ENCODE results near the gene SPEF2.

The SPEF2 gene

DNA sequence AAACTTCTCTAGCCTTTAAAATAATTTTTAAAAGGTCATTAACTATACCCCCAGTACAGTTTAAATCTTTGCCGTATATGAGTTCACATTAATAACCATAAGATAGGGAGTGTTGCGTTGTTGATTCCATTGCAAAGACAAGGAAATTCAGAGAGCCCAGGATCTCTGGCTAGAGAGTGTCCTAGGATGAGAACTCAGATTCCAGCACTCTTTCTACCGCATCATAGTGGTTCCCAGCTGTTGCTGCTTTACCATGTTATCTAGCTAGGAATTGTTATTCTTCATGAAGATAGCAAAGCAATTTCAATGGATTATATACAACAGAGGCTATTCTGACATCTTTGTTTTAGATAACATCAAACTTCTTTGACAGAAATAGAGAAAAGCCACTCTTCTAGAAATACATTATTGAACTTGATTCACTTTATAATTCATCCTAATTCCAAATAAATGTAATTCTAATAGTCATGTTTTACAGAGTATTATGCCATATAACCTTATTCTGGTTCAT, 160.7 kb downstream of the SPEF2 start:
- Histone ChIP-seq H3K27me3 (ENCODE audit: insufficient read depth, low read depth, severe bottlenecking) (peaks cover 80% of the 10 kb centered on the region), H3K9me3 (ENCODE audit: severe bottlenecking) (no peaks in the 10 kb centered on the region), H3K4me3 (ENCODE audit: low read depth, low read length) (no peak overlapping the region), H3K27ac (no peak overlapping the region), H3K36me3 (no peaks in the 10 kb centered on the region)
- DNase-seq, result no peak
- no peak for TF ChIP-seq CTCF (IDR thresholded peaks at IDR 0.05; ENCODE audit: low read depth, low read length)

DNA sequence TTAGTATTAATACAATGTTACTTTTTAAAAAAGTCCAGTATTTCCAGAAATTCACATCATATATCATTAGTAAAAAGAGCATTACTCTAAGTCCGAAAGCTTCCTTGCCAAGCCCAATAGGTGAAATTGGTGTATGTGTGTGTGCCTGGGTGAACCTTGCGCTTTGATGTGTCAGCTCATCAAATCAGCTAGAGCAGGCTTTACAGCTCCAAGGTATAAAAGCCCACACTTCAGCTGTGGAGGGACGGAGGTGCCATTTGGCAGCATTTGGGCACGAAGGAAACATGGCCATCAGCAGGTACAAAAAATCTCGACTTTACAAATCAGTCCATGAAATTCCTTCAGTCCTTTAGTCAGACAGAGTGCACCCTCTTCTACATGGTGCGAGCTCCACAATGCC, 162.6 kb downstream of the SPEF2 start:
- TF ChIP-seq CTCF (IDR thresholded peaks at IDR 0.05; ENCODE audit: low read depth, low read length), result no peak
- H3K27ac ChIP-seq, result no peak overlapping the region
- no peak overlapping the region for H3K4me3 ChIP-seq (ENCODE audit: low read depth, low read length)

GRCh38 chr5:35781181-35781790, 163.6 kb downstream of the SPEF2 start:
- H3K36me3 ChIP-seq, result no peaks in the 10 kb centered on the region
- no peak for TF ChIP-seq CTCF (IDR thresholded peaks at IDR 0.05; ENCODE audit: low read depth, low read length)
- H3K4me3 ChIP-seq (ENCODE audit: low read depth, low read length), result no peak overlapping the region
- DNase-seq, result no peak
- H3K9me3 ChIP-seq (ENCODE audit: severe bottlenecking), result no peaks in the 10 kb centered on the region
- no peak overlapping the region for H3K27ac ChIP-seq
- H3K27me3 ChIP-seq (ENCODE audit: insufficient read depth, low read depth, severe bottlenecking), result peaks cover 81% of the 10 kb centered on the region

More for the DNA sequence above, 162.6 kb downstream of the SPEF2 start:
- Histone ChIP-seq H3K36me3 (no peaks in the 10 kb centered on the region), H3K9me3 (ENCODE audit: severe bottlenecking) (no peaks in the 10 kb centered on the region), H3K27me3 (ENCODE audit: insufficient read depth, low read depth, severe bottlenecking) (peaks cover 79% of the 10 kb centered on the region)
- no peak for DNase-seq

DNA sequence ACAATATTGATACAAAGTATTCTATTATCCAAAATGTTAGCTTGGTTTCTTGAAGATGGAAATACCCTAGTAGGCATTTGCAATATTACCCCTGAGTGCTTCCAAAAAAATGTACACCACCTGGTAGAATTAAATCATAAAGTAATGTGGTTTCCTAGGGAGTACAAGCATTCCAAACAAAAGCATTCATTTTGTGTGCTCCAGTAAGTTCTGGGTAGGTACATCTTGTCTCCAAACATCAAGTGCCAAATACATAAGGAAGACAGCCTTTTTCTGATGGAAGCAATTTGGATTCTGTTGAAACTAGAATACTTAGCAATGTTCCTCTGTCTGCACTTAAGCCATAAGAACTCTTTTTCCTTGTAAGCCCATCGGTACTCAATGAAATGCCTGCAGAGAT, 165.9 kb downstream of the SPEF2 start:
- Histone ChIP-seq H3K9me3 (ENCODE audit: severe bottlenecking) (no peaks in the 10 kb centered on the region), H3K4me3 (ENCODE audit: low read depth, low read length) (no peak overlapping the region), H3K27me3 (ENCODE audit: insufficient read depth, low read depth, severe bottlenecking) (peaks cover 92% of the 10 kb centered on the region), H3K36me3 (no peaks in the 10 kb centered on the region), H3K27ac (no peak overlapping the region)
- TF ChIP-seq CTCF (IDR thresholded peaks at IDR 0.05; ENCODE audit: low read depth, low read length), result no peak
- DNase-seq, result no peak

DNA sequence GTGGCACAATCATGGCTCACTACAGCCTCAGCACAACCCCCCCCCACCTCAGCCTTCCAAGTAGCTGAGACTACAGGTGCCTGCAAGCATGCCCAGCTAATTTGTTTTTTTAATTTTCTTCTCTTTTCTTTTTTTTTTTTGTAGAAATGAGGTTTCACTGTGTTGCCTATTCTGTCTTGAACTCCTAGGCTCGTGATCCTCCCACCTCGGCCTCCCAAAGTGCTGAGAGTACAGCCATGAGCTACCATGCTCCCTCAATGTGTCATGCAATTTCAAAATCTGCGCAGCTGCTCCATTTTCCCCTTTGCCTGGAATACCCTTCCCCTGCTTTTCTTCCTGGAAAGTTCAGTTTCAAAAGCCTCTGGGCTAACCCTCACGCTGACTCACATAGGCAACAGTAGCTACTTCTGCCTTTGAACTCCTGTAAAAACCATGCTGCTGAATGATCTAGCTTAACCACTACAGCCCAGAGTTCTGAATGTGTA, 168.0 kb downstream of the SPEF2 start:
- DNase-seq, result no peak
- H3K27ac ChIP-seq, result no peak overlapping the region
- H3K4me3 ChIP-seq (ENCODE audit: low read depth, low read length), result no peak overlapping the region
- H3K36me3 ChIP-seq, result no peaks in the 10 kb centered on the region
- no peak for TF ChIP-seq CTCF (IDR thresholded peaks at IDR 0.05; ENCODE audit: low read depth, low read length)
- H3K27me3 ChIP-seq (ENCODE audit: insufficient read depth, low read depth, severe bottlenecking), result peaks cover 95% of the 10 kb centered on the region
- no peaks in the 10 kb centered on the region for H3K9me3 ChIP-seq (ENCODE audit: severe bottlenecking)

GRCh38 chr5:35788724-35789123, 171.1 kb downstream of the SPEF2 start:
- TF ChIP-seq CTCF (IDR thresholded peaks at IDR 0.05; ENCODE audit: low read depth, low read length), result no peak
- Histone ChIP-seq H3K27ac (no peak overlapping the region), H3K36me3 (no peaks in the 10 kb centered on the region), H3K9me3 (ENCODE audit: severe bottlenecking) (no peaks in the 10 kb centered on the region), H3K27me3 (ENCODE audit: insufficient read depth, low read depth, severe bottlenecking) (peaks cover 96% of the 10 kb centered on the region), H3K4me3 (ENCODE audit: low read depth, low read length) (no peak overlapping the region)
- DNase-seq, result no peak

All from WERI-Rb-1 (cell line).